DMS79 treated with DMSO at 0.1 percent for 48 hours (cell line): ENCODE results near the gene WNT8A.

ENCODE experiments used
- DNase-seq: peaks from one replicate; lab custom pipeline; 2025; lab: John Stamatoyannopoulos, UW

Gene WNT8A

GRCh38 chr5:138140268-138140667 lies 56.4 kb downstream of the WNT8A start:
- DNase-seq: no peak
